Fibroblast of lung (primary cell): ENCODE results near the gene RAET1E.

ENCODE experiments used
- EZH2 ChIP-seq: IDR thresholded peaks from 2 replicates; pipeline ENCODE4 v1.5.1; 2012; ENCODE audit warnings: low read length, control low read depth, mild to moderate bottlenecking; ENCODE audit errors: missing control alignments
- TF ChIP-seq, protein P1 (sequence below), 2 donors: IDR thresholded peaks in 1 of 2; conservative IDR thresholded peaks in 1 of 2; 1 replicate in 1 of 2; 2 replicates in 1 of 2; pipeline ENCODE4 v1.5.1; 2011 to 2012; ENCODE audit warnings: low read length in 2 of 2, control low read depth in 1 of 2, inconsistent platforms in 1 of 2, low read depth in 1 of 2, mild to moderate bottlenecking in 1 of 2

DNA sequence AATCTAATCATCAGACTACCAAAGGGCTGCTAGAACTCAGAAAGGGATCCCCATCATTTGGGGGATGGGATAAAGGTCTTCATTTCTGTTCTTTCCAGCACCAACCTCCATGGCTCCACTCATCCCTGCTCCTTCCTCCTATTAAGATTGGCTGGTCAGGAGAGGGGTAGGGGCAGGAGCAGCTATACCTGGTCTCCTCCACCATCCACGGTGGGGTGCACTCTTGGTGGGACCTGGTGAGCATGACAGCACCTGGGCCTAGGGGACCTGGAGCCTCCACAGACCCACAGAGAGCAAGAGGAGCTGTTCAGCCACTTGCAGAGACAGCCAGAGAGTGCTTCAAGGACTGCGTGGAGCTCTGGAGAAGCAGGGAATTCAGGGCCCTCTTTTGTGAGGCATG lies 37.8 kb upstream of the RAET1E start:
- TF ChIP-seq, protein P1, sequence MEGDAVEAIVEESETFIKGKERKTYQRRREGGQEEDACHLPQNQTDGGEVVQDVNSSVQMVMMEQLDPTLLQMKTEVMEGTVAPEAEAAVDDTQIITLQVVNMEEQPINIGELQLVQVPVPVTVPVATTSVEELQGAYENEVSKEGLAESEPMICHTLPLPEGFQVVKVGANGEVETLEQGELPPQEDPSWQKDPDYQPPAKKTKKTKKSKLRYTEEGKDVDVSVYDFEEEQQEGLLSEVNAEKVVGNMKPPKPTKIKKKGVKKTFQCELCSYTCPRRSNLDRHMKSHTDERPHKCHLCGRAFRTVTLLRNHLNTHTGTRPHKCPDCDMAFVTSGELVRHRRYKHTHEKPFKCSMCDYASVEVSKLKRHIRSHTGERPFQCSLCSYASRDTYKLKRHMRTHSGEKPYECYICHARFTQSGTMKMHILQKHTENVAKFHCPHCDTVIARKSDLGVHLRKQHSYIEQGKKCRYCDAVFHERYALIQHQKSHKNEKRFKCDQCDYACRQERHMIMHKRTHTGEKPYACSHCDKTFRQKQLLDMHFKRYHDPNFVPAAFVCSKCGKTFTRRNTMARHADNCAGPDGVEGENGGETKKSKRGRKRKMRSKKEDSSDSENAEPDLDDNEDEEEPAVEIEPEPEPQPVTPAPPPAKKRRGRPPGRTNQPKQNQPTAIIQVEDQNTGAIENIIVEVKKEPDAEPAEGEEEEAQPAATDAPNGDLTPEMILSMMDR (conservative IDR thresholded peaks at IDR 0.05 in 1 of 2, IDR thresholded peaks at IDR 0.05 in 1 of 2; ENCODE audit: low read depth in 1 of 2, low read length in 2 of 2) = no peak
- no peak for TF ChIP-seq EZH2
